Right lobe of liver (tissue), 6 donors: ENCODE data around the gene HS6ST2. TPM values are rescaled to one million over a fixed set of nuclear protein-coding genes. Genes with fewer than 3 reads are reported as not detected.

ENCODE experiments used
- ATAC-seq, 4 donors: fragments of 200-7000 bp; cut with Tn5 transposase; one replicate each; pipeline ENCODE4 v1.9.1; 2020; ENCODE audit warnings: mild to moderate bottlenecking in 4 of 4, moderate library complexity in 4 of 4
- DNase-seq, 3 donors: peaks; one replicate each; pipeline ENCODE4 v3.0.0-alpha.2; 2020
- H3K27ac ChIP-seq, 3 donors: fragments of 200-600 bp; one replicate each; pipeline ENCODE4 v1.8.0; 2022
- H3K27me3 ChIP-seq, 2 donors: fragments of 200-600 bp; one replicate each; pipeline ENCODE4 v1.8.0; 2022
- H3K36me3 ChIP-seq, 4 donors: fragments of 200-600 bp; sonication (generic) in 1 of 4; one replicate each; pipeline versions ENCODE4 v1.5.1 to v1.8.0; 2017 to 2022; ENCODE audit warnings: control low read depth in 1 of 4
- H3K4me1 ChIP-seq, 4 donors: fragments of 200-600 bp; sonication (generic) in 1 of 4; one replicate each; pipeline versions ENCODE4 v1.5.1 to v1.8.0; 2017 to 2022; ENCODE audit warnings: control low read depth in 1 of 4
- H3K4me3 ChIP-seq, 3 donors: fragments of 200-600 bp; one replicate each; pipeline ENCODE4 v1.8.0; 2022
- H3K9me3 ChIP-seq, 4 donors: fragments of 200-600 bp; sonication (generic) in 1 of 4; one replicate each; pipeline versions ENCODE4 v1.5.1 to v1.8.0; 2017 to 2022; ENCODE audit warnings: control low read depth in 1 of 4
- CTCF ChIP-seq, 4 donors: fragments of 200-600 bp in 3 of 4; fragments of 450-650 bp in 1 of 4; IDR thresholded peaks; one replicate each; pipeline versions ENCODE4 v1.5.1 to v1.8.0; 2016 to 2022; ENCODE audit warnings: antibody characterized with exemption in 4 of 4, mild to moderate bottlenecking in 2 of 4
- POLR2A ChIP-seq: fragments of 450-650 bp; IDR thresholded peaks from one replicate; pipeline ENCODE4 v1.6.1; 2017; ENCODE audit warnings: antibody characterized with exemption, mild to moderate bottlenecking
- WGBS: methylation state at CpG from one replicate; pipeline ENCODE4 v1.1.6; 2018; ENCODE audit warnings: low coverage, low lambda C conversion rate; ENCODE audit not compliant: insufficient coverage; ENCODE audit errors: missing lambda C conversion rate; 5-methylcytosine and 5-hydroxymethylcytosine counted together
- intact Hi-C, 2 donors: fragments of 100-400 bp; cut with DNase I; formaldehyde crosslinking; loops; one replicate each; pipeline versions ENCODE4 v1.11.2 to v1.14.1; 2022
- total RNA-seq, 6 experiments: library from RNA; depleted of rRNA in 2 of 6; stranded (reverse); fragments of >200 nt in 2 of 6; fragmentation: NEBNext Ultra II Directional in 3 of 6; extraction: Animal tissue kit (Norgen Biotek cat#: 25700) in 3 of 6; gene quantifications; one replicate each; pipeline versions ENCODE4 v1.1.0 to v1.2.4, GENCODE V29; 2016 to 2023
- donor health status: DM: no; HTN: yes; CAD: no.
- donor health status: DM: no; HTN: no; CAD: no.
- donor health status: DM: no; HTN: no; CAD: no.
- donor health status: DM: no; HTN: yes; CAD: no.
- donor health status: DM: no; HTN: yes; CAD: no.

Gene HS6ST2
- total RNA-seq, 6 experiments from 2014 or later, result 0.09 TPM; not detected in 5

- H3K4me3 ChIP-seq, result no peak overlapping the region
- no peak for TF ChIP-seq CTCF (IDR thresholded peaks at IDR 0.05)
- no peak for TF ChIP-seq POLR2A
- intact Hi-C loops, result no loop called here
- no peak for DNase-seq
- no peak for ATAC-seq
- no peak overlapping the region for H3K27ac ChIP-seq
- H3K27me3 ChIP-seq, result peaks cover 0 to 8% of the 10 kb centered on the region in 2 donors
- WGBS, result 38% methylated on average over 5 of the region's 5 CpGs
- no peaks in the 10 kb centered on the region for H3K4me1 ChIP-seq
- no peaks in the 10 kb centered on the region for H3K36me3 ChIP-seq
- H3K9me3 ChIP-seq, result no peaks in the 10 kb centered on the region
Measured at GRCh38 chrX:132843363-132843762, 115.1 kb downstream of the HS6ST2 start.

- no peak for DNase-seq
- Histone ChIP-seq H3K36me3 (no peaks in the 10 kb centered on the region), H3K4me1 (no peaks in the 10 kb centered on the region), H3K27ac (no peak overlapping the region), H3K27me3 (peaks cover 0 to 2% of the 10 kb centered on the region in 2 donors), H3K9me3 (no peaks in the 10 kb centered on the region), H3K4me3 (no peak overlapping the region)
- no peak for TF ChIP-seq CTCF (IDR thresholded peaks at IDR 0.05)
- TF ChIP-seq POLR2A, result no peak
- WGBS, result 37% methylated on average over 4 of the region's 4 CpGs
- no peak for ATAC-seq
- intact Hi-C loops, result no loop called here
Measured at GRCh38 chrX:132842460-132843238, 115.8 kb downstream of the HS6ST2 start.

DNA sequence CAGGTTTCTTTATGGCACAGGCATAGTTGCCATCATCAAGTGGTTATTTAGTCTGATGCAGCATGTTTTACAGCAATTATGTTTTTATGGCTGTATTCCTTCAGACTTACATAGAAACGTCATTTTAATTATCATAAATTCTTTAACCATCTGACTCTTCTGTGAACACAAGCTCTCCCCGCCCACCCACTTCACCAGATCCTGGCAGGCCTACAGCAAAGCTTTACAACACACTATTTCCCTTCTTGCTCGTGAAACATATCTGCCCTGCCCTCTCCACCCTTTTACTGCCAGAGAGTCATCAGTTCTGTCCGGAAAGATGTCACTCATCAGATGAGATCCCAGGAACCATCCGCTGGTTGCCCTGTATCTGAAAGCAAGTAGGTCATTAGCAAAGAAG is 120.5 kb downstream of the HS6ST2 start:
- H3K27me3 ChIP-seq, result peaks cover 0 to 3% of the 10 kb centered on the region in 2 donors
- intact Hi-C loops, result no loop called here
- DNase-seq (no peak), ATAC-seq (no peak)
- no peak for TF ChIP-seq POLR2A
- no peak for TF ChIP-seq CTCF (IDR thresholded peaks at IDR 0.05)
- no peaks in the 10 kb centered on the region for H3K4me1 ChIP-seq
- no peak overlapping the region for H3K27ac ChIP-seq
- H3K4me3 ChIP-seq, result no peak overlapping the region
- 43% methylated on average over 5 of the region's 5 CpGs for WGBS
- H3K36me3 ChIP-seq, result no peaks in the 10 kb centered on the region
- H3K9me3 ChIP-seq, result no peaks in the 10 kb centered on the region

DNA sequence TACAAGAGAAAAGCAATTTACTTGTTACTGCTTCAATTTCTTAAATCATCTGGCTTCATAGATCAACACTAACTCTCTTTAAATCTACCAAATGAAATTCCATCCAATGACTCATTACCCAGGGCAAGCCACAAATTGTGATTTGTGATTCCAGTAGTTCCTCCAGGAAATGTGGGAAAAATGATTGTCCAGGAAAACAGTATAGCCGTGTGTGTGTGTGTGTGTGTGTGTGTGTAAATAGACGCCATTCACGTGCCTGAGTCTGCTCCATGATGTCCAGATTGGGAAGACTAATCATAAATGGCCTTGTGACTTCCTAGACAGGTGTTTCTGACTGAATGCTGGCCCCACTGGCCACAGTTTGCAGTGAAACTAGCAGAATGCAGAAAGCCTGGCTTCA is 121.3 kb downstream of the HS6ST2 start:
- 36% methylated on average over 3 of the region's 3 CpGs for WGBS
- Histone ChIP-seq H3K4me1 (no peaks in the 10 kb centered on the region), H3K36me3 (no peaks in the 10 kb centered on the region), H3K4me3 (no peak overlapping the region), H3K27me3 (peaks cover 0 to 3% of the 10 kb centered on the region in 2 donors), H3K27ac (no peak overlapping the region), H3K9me3 (no peaks in the 10 kb centered on the region)
- DNase-seq (no peak), ATAC-seq (no peak)
- TF ChIP-seq POLR2A, result no peak
- no peak for TF ChIP-seq CTCF (IDR thresholded peaks at IDR 0.05)
- intact Hi-C loops, result no loop called here
